ENCODE measurements around the gene SLC6A6. TPM values are rescaled to one million over a fixed set of nuclear protein-coding genes. Genes with fewer than 3 reads are reported as not detected.

Gene SLC6A6
- polyA plus RNA-seq, 4 donors = 6.9 to 24.1 (median 9.7) TPM

GRCh38 chr3:14440531-14441239, 38.3 kb downstream of the SLC6A6 start:
- Histone ChIP-seq H3K4me1 (ENCODE audit: control insufficient read depth in 3 of 3, insufficient read depth in 2 of 3, low read depth in 1 of 3, low read length in 2 of 3) (peaks cover 2 to 35% (median 13%) of the 10 kb centered on the region in 3 donors), H3K27ac (ENCODE audit: low read depth in 1 of 3, low read length in 2 of 3) (no peak overlapping the region), H3K9me3 (ENCODE audit: control insufficient read depth in 2 of 2, insufficient read depth in 1 of 2, low read depth in 1 of 2, low read length in 1 of 2) (no peaks in the 10 kb centered on the region), H3K27me3 (ENCODE audit: control insufficient read depth in 3 of 3, insufficient read depth in 3 of 3, low read length in 3 of 3) (no peaks in the 10 kb centered on the region), H3K4me3 (ENCODE audit: low read depth in 1 of 3, low read length in 3 of 3) (no peak overlapping the region), H3K36me3 (ENCODE audit: control insufficient read depth in 3 of 3, insufficient read depth in 2 of 3, low read depth in 1 of 3, low read length in 3 of 3) (peaks cover 0 to 32% (median 4%) of the 10 kb centered on the region in 3 donors)
- WGBS, 3 donors = 74 to 88% (median 84%) methylated on average over 11 of the region's 11 CpGs
- FAIRE-seq (no peak), DNase-seq (no peak)

DNA sequence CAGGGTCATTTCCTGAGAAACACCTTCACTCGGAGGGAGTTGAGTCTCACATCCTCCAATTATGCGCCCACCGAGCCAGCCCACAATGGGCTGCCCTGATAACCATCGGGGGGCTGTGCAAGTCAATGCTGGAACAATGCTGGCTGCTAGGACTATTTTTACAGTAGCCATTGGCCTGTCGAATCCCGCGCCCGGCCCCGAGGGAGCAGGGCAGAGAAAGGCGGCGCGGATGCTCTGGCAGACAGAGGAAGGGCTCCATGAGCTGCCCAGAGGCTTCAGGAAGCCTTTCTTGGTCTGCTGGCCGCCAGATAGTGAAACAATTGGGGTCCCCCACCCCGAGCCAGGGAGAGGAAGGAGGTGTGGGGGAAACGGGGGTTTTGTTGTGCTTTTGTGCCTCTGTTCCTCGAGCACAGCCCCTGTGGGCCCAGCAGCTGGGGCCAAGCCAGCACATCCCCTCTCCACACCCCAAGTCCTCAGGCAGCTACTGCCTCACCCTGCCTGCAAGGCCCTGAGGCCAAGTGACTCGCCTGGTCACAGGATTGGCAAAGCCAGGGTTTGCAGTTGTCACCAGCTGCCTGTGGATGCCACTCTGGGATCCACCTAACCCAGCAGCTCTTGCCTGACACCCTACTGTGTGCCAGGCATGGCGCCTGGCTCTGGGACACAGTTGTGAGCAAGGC, 39.0 kb downstream of the SLC6A6 start:
- Histone ChIP-seq H3K27me3 (ENCODE audit: control insufficient read depth in 3 of 3, insufficient read depth in 3 of 3, low read length in 3 of 3) (no peaks in the 10 kb centered on the region), H3K27ac (ENCODE audit: low read depth in 1 of 3, low read length in 2 of 3) (no peak overlapping the region), H3K9me3 (ENCODE audit: control insufficient read depth in 2 of 2, insufficient read depth in 1 of 2, low read depth in 1 of 2, low read length in 1 of 2) (no peaks in the 10 kb centered on the region), H3K4me3 (ENCODE audit: low read depth in 1 of 3, low read length in 3 of 3) (no peak overlapping the region), H3K36me3 (ENCODE audit: control insufficient read depth in 3 of 3, insufficient read depth in 2 of 3, low read depth in 1 of 3, low read length in 3 of 3) (peaks cover 3 to 36% (median 6%) of the 10 kb centered on the region in 3 donors), H3K4me1 (ENCODE audit: control insufficient read depth in 3 of 3, insufficient read depth in 2 of 3, low read depth in 1 of 3, low read length in 2 of 3) (peaks cover 0 to 28% (median 13%) of the 10 kb centered on the region in 3 donors)
- no peak for DNase-seq
- no peak for FAIRE-seq
- 79 to 87% (median 86%) methylated on average over 18 of the region's 18 CpGs for WGBS, 3 donors

GRCh38 chr3:14441920-14442300, 39.5 kb downstream of the SLC6A6 start:
- DNase-seq (no peak), FAIRE-seq (no peak)
- Histone ChIP-seq H3K4me1 (ENCODE audit: control insufficient read depth in 3 of 3, insufficient read depth in 2 of 3, low read depth in 1 of 3, low read length in 2 of 3) (peaks cover 0 to 23% (median 13%) of the 10 kb centered on the region in 3 donors), H3K9me3 (ENCODE audit: control insufficient read depth in 2 of 2, insufficient read depth in 1 of 2, low read depth in 1 of 2, low read length in 1 of 2) (no peaks in the 10 kb centered on the region), H3K27ac (ENCODE audit: low read depth in 1 of 3, low read length in 2 of 3) (no peak overlapping the region), H3K36me3 (ENCODE audit: control insufficient read depth in 3 of 3, insufficient read depth in 2 of 3, low read depth in 1 of 3, low read length in 3 of 3) (peaks cover 3 to 36% (median 6%) of the 10 kb centered on the region in 3 donors), H3K4me3 (ENCODE audit: low read depth in 1 of 3, low read length in 3 of 3) (no peak overlapping the region), H3K27me3 (ENCODE audit: control insufficient read depth in 3 of 3, insufficient read depth in 3 of 3, low read length in 3 of 3) (no peaks in the 10 kb centered on the region)
- 81 to 93% (median 87%) methylated on average over 6 of the region's 6 CpGs for WGBS, 3 donors

DNA sequence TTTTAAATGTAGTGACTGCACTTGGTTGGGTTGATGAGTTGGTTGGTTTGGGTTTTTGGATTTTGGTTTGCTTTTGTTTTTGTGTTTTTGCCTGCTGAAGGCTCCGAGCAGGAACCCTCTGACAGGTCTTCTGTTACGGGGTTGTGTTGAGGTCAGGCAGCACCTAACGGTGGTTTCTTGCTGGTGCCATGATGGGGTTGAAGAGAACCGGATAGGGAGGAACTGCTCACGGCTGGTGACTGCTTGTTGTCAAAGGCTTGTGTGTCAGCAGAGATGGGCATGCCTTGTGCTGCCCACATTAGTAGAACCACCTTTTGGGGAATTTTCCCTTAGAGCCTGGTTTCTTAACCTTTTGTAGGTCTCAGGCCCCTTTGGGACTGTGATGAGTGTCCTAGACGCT, 42.0 kb downstream of the SLC6A6 start:
- FAIRE-seq (no peak), DNase-seq (no peak)
- H3K36me3 ChIP-seq (ENCODE audit: control insufficient read depth in 3 of 3, insufficient read depth in 2 of 3, low read depth in 1 of 3, low read length in 3 of 3) = peaks cover 3 to 55% (median 19%) of the 10 kb centered on the region in 3 donors
- H3K4me3 ChIP-seq (ENCODE audit: low read depth in 1 of 3, low read length in 3 of 3) = no peak overlapping the region
- H3K27me3 ChIP-seq (ENCODE audit: control insufficient read depth in 3 of 3, insufficient read depth in 3 of 3, low read length in 3 of 3) = no peaks in the 10 kb centered on the region
- no peak overlapping the region for H3K27ac ChIP-seq (ENCODE audit: low read depth in 1 of 3, low read length in 2 of 3)
- peaks cover 0 to 8% (median 3%) of the 10 kb centered on the region in 3 donors for H3K4me1 ChIP-seq (ENCODE audit: control insufficient read depth in 3 of 3, insufficient read depth in 2 of 3, low read depth in 1 of 3, low read length in 2 of 3)
- 96 to 97% (median 96%) methylated on average over 6 of the region's 6 CpGs for WGBS, 3 donors
- H3K9me3 ChIP-seq (ENCODE audit: control insufficient read depth in 2 of 2, insufficient read depth in 1 of 2, low read depth in 1 of 2, low read length in 1 of 2) = no peaks in the 10 kb centered on the region

- no peak overlapping the region for H3K27ac ChIP-seq (ENCODE audit: low read depth in 1 of 3, low read length in 2 of 3)
- WGBS, 3 donors = 99% methylated on average over 4 of the region's 4 CpGs
- no peak for FAIRE-seq
- no peak for DNase-seq
- H3K4me1 ChIP-seq (ENCODE audit: control insufficient read depth in 3 of 3, insufficient read depth in 2 of 3, low read depth in 1 of 3, low read length in 2 of 3) = no peaks in the 10 kb centered on the region
- no peaks in the 10 kb centered on the region for H3K9me3 ChIP-seq (ENCODE audit: control insufficient read depth in 2 of 2, insufficient read depth in 1 of 2, low read depth in 1 of 2, low read length in 1 of 2)
- no peak overlapping the region for H3K4me3 ChIP-seq (ENCODE audit: low read depth in 1 of 3, low read length in 3 of 3)
- peaks cover 3 to 66% (median 22%) of the 10 kb centered on the region in 3 donors for H3K36me3 ChIP-seq (ENCODE audit: control insufficient read depth in 3 of 3, insufficient read depth in 2 of 3, low read depth in 1 of 3, low read length in 3 of 3)
- H3K27me3 ChIP-seq (ENCODE audit: control insufficient read depth in 3 of 3, insufficient read depth in 3 of 3, low read length in 3 of 3) = no peaks in the 10 kb centered on the region
These were observed 43.4 kb downstream of the SLC6A6 start for GRCh38 chr3:14445773-14446172.

- no peak for DNase-seq
- H3K4me3 ChIP-seq (ENCODE audit: low read depth in 1 of 3, low read length in 3 of 3) = no peak overlapping the region
These were observed 44.7 kb downstream of the SLC6A6 start for GRCh38 chr3:14446988-14447570.

GRCh38 chr3:14448063-14448462, 45.7 kb downstream of the SLC6A6 start:
- WGBS, 3 donors = 81 to 97% (median 96%) methylated on average over 4 of the region's 4 CpGs
- H3K9me3 ChIP-seq (ENCODE audit: control insufficient read depth in 2 of 2, insufficient read depth in 1 of 2, low read depth in 1 of 2, low read length in 1 of 2) = no peaks in the 10 kb centered on the region
- FAIRE-seq (no peak), DNase-seq (no peak)
- H3K27me3 ChIP-seq (ENCODE audit: control insufficient read depth in 3 of 3, insufficient read depth in 3 of 3, low read length in 3 of 3) = no peaks in the 10 kb centered on the region
- no peak overlapping the region for H3K27ac ChIP-seq (ENCODE audit: low read depth in 1 of 3, low read length in 2 of 3)
- peaks cover 2 to 16% (median 4%) of the 10 kb centered on the region in 3 donors for H3K4me1 ChIP-seq (ENCODE audit: control insufficient read depth in 3 of 3, insufficient read depth in 2 of 3, low read depth in 1 of 3, low read length in 2 of 3)
- H3K36me3 ChIP-seq (ENCODE audit: control insufficient read depth in 3 of 3, insufficient read depth in 2 of 3, low read depth in 1 of 3, low read length in 3 of 3) = peaks cover 3 to 80% (median 22%) of the 10 kb centered on the region in 3 donors
- no peak overlapping the region for H3K4me3 ChIP-seq (ENCODE audit: low read depth in 1 of 3, low read length in 3 of 3)

More at GRCh38 chr3:14446988-14447570, 44.7 kb downstream of the SLC6A6 start:
- Histone ChIP-seq H3K4me1 (ENCODE audit: control insufficient read depth in 3 of 3, insufficient read depth in 2 of 3, low read depth in 1 of 3, low read length in 2 of 3) (peaks cover 0 to 6% (median 2%) of the 10 kb centered on the region in 3 donors), H3K36me3 (ENCODE audit: control insufficient read depth in 3 of 3, insufficient read depth in 2 of 3, low read depth in 1 of 3, low read length in 3 of 3) (peaks cover 3 to 77% (median 22%) of the 10 kb centered on the region in 3 donors), H3K9me3 (ENCODE audit: control insufficient read depth in 2 of 2, insufficient read depth in 1 of 2, low read depth in 1 of 2, low read length in 1 of 2) (no peaks in the 10 kb centered on the region), H3K27ac (ENCODE audit: low read depth in 1 of 3, low read length in 2 of 3) (no peak overlapping the region), H3K27me3 (ENCODE audit: control insufficient read depth in 3 of 3, insufficient read depth in 3 of 3, low read length in 3 of 3) (no peaks in the 10 kb centered on the region)
- no peak for FAIRE-seq
- 95 to 100% (median 100%) methylated on average over 1 of the region's 1 CpG for WGBS, 3 donors
